A549 (cell line): Measurements from ENCODE around the gene SH3PXD2A. TPM values are rescaled to one million over a fixed set of nuclear protein-coding genes. Genes with fewer than 3 reads are reported as not detected.

Experiments
- ATAC-seq, 2 experiments: fragments of 200-7000 bp in 1 of 2; fragments of >200 bp in 1 of 2; cut with Nextera tagmentation in 1 of 2; cut with Tn5 transposase in 1 of 2; 3 replicates each; pipeline versions ENCODE4 v1.8.0 to v1.9.1; 2018 to 2020; ENCODE audit warnings: mild to moderate bottlenecking in 1 of 2, moderate library complexity in 1 of 2
- CTCF ChIA-PET: fragments of 300-600 bp; sonication (Branson Sonifier 250); formaldehyde crosslinking; extraction: SDS; loops from one replicate; lab custom pipeline; 2021; ENCODE audit warnings: antibody characterized with exemption, inconsistent platforms; lab: Yijun Ruan, JAX
- POLR2A ChIA-PET: fragments of 350-600 bp; formaldehyde crosslinking; extraction: SDS; loops from one replicate; lab custom pipeline; 2021; ENCODE audit warnings: antibody characterized with exemption, inconsistent platforms; lab: Yijun Ruan, JAX
- DNase-seq, 2 experiments: peaks; one replicate each; pipeline versions ENCODE4 v3.0.0 to v3.0.0-alpha.2; 2011 to 2016; ENCODE audit warnings: low read depth in 1 of 2, low spot score in 1 of 2
- FAIRE-seq: peaks from 2 replicates; lab custom pipeline; 2011; peaks lifted over from hg19 to GRCh38; lab: Jason Lieb, UNC
- H3K27ac ChIP-seq, 2 experiments: fragments of >200 bp; sonication (Bioruptor Twin); formaldehyde crosslinking; 3 replicates each; pipeline ENCODE4 v1.5.1; 2016 to 2017
- H3K4me1 ChIP-seq: fragments of >200 bp; sonication (Bioruptor Twin); formaldehyde crosslinking; 3 replicates; pipeline ENCODE4 v1.6.1; 2016
- H3K4me2 ChIP-seq: fragments of >200 bp; sonication (Bioruptor Twin); formaldehyde crosslinking; 3 replicates; pipeline ENCODE4 v1.6.1; 2016
- H3K4me3 ChIP-seq: fragments of >200 bp; sonication (Bioruptor Twin); formaldehyde crosslinking; 3 replicates; pipeline ENCODE4 v1.5.1; 2016
- H3K9me3 ChIP-seq: fragments of >200 bp; sonication (Bioruptor Twin); formaldehyde crosslinking; 3 replicates; pipeline ENCODE4 v1.6.1; 2016
- CEBPB ChIP-seq, 2 experiments: fragments of >200 bp in 1 of 2; sonication (Bioruptor Twin) in 1 of 2; formaldehyde crosslinking in 1 of 2; IDR thresholded peaks; 2 replicates each; pipeline ENCODE4 v1.6.1; 2012 to 2016
- EHMT2 ChIP-seq: fragments of 200-600 bp; sonication (generic); IDR thresholded peaks from 2 replicates; pipeline ENCODE4 v1.6.1; 2016; ENCODE audit warnings: antibody characterized with exemption, low read depth, mild to moderate bottlenecking, moderate library complexity
- EP300 ChIP-seq, 2 experiments: fragments of >200 bp; sonication (Bioruptor Twin); formaldehyde crosslinking; IDR thresholded peaks; 2 replicates in 1 of 2; 3 replicates in 1 of 2; pipeline ENCODE4 v1.6.1; 2016 to 2017
- ESRRA ChIP-seq: fragments of 150-350 bp; IDR thresholded peaks from 2 replicates; pipeline ENCODE4 v1.6.1; 2014; ENCODE audit warnings: mild to moderate bottlenecking, low read length, borderline replicate concordance
- FOSB ChIP-seq: fragments of 250-450 bp; sonication (Bioruptor Pico); IDR thresholded peaks from 2 replicates; pipeline ENCODE4 v1.5.0; 2020; ENCODE audit warnings: mild to moderate bottlenecking, moderate library complexity
- FOSL2 ChIP-seq, 2 experiments: fragments of 450-650 bp in 1 of 2; fragments of >200 bp in 1 of 2; sonication (Bioruptor Twin) in 1 of 2; formaldehyde crosslinking; IDR thresholded peaks; 2 replicates each; pipeline versions ENCODE4 v1.5.0 to v1.6.1; 2016 to 2020; ENCODE audit warnings: mild to moderate bottlenecking in 1 of 2, moderate library complexity in 1 of 2
- FOXS1 ChIP-seq: fragments of 250-450 bp; sonication (Bioruptor Pico); IDR thresholded peaks from 2 replicates; pipeline ENCODE4 v1.5.0; 2020; ENCODE audit warnings: mild to moderate bottlenecking, moderate library complexity
- HEYL ChIP-seq: fragments of 250-450 bp; sonication (Bioruptor Pico); IDR thresholded peaks from 2 replicates; pipeline ENCODE4 v1.8.0; 2021; ENCODE audit warnings: mild to moderate bottlenecking, moderate library complexity
- HOXA7 ChIP-seq: fragments of 250-450 bp; sonication (Bioruptor Pico); IDR thresholded peaks from 2 replicates; pipeline ENCODE4 v1.5.0; 2020; ENCODE audit warnings: mild to moderate bottlenecking, moderate library complexity
- HOXB13 ChIP-seq: fragments of 250-450 bp; sonication (Bioruptor Pico); IDR thresholded peaks from 2 replicates; pipeline ENCODE4 v1.5.0; 2020; ENCODE audit warnings: low read depth, mild to moderate bottlenecking, moderate library complexity
- JUN ChIP-seq, 2 experiments: fragments of >200 bp; sonication (Bioruptor Twin); formaldehyde crosslinking; IDR thresholded peaks; 2 replicates in 1 of 2; 3 replicates in 1 of 2; pipeline ENCODE4 v1.6.1; 2016 to 2017
- KDM5A ChIP-seq: fragments of 200-600 bp; sonication (generic); IDR thresholded peaks from 2 replicates; pipeline ENCODE4 v1.6.1; 2016; ENCODE audit warnings: antibody characterized with exemption, mild to moderate bottlenecking
- MAZ ChIP-seq: fragments of 150-350 bp; IDR thresholded peaks from 2 replicates; pipeline ENCODE4 v1.6.1; 2014; ENCODE audit warnings: antibody characterized with exemption, low read depth, low read length, borderline replicate concordance
- NFE2L2 ChIP-seq: fragments of 150-350 bp; conservative IDR thresholded peaks from 2 replicates; pipeline ENCODE4 v1.6.1; 2014; ENCODE audit warnings: low read length
- NPAS2 ChIP-seq: fragments of 250-450 bp; sonication (Bioruptor Pico); IDR thresholded peaks from 2 replicates; pipeline ENCODE4 v1.8.0; 2022; ENCODE audit warnings: mild to moderate bottlenecking, moderate library complexity, borderline replicate concordance
- POLR2AphosphoS2 ChIP-seq: conservative IDR thresholded peaks from 2 replicates; pipeline ENCODE4 v1.6.1; 2012; ENCODE audit warnings: low read length, improper control_type of control experiment, inconsistent platforms
- RAD21 ChIP-seq, 2 experiments: fragments of >200 bp in 1 of 2; sonication (Bioruptor Twin) in 1 of 2; formaldehyde crosslinking in 1 of 2; IDR thresholded peaks in 1 of 2; conservative IDR thresholded peaks in 1 of 2; 2 replicates in 1 of 2; 3 replicates in 1 of 2; pipeline ENCODE4 v1.6.1; 2012 to 2018; ENCODE audit warnings: inconsistent platforms in 1 of 2
- SMC3 ChIP-seq: fragments of >200 bp; sonication (Bioruptor Twin); formaldehyde crosslinking; IDR thresholded peaks from 3 replicates; pipeline ENCODE4 v1.6.1; 2018; ENCODE audit warnings: inconsistent platforms
- ZFP36 ChIP-seq: fragments of 450-650 bp; IDR thresholded peaks from 2 replicates; pipeline ENCODE4 v1.6.1; 2014; ENCODE audit warnings: borderline replicate concordance; ENCODE audit not compliant: partially characterized antibody
- ZNF302 ChIP-seq: fragments of 250-450 bp; sonication (Bioruptor Pico); IDR thresholded peaks from 2 replicates; pipeline ENCODE4 v1.9.0; 2021; ENCODE audit warnings: inconsistent platforms, mild to moderate bottlenecking, moderate library complexity
- ZSCAN20 ChIP-seq: fragments of 250-450 bp; sonication (Bioruptor Pico); IDR thresholded peaks from 2 replicates; pipeline ENCODE4 v1.8.0; 2022; ENCODE audit warnings: mild to moderate bottlenecking, moderate library complexity
- WGBS: methylation state at CpG from one replicate; pipeline ENCODE4 v1.1.6; 2017; ENCODE audit errors: missing lambda C conversion rate; 5-methylcytosine and 5-hydroxymethylcytosine counted together
- polyA plus RNA-seq, 4 experiments: library from polyadenylated mRNA; depleted of rRNA in 3 of 4; stranded (reverse); fragments of >200 nt; fragmentation: RNase III in 1 of 4; extraction: RNeasy Plus Mini Kit Qiagen cat#74134 plus additional on column Dnase treatment in 1 of 4; gene quantifications; 2 replicates in 3 of 4; 3 replicates in 1 of 4; pipeline ENCODE4 v1.2.3, GENCODE V29; 2011 to 2017
- TF ChIP-seq, protein P1 (sequence below): fragments of 150-350 bp; IDR thresholded peaks from 2 replicates; pipeline ENCODE4 v1.6.1; 2014; ENCODE audit warnings: low read depth, mild to moderate bottlenecking, low read length
- TF ChIP-seq, protein P2 (sequence below): IDR thresholded peaks from 2 replicates; pipeline ENCODE4 v1.6.1; 2012
- TF ChIP-seq, protein P3 (sequence below): IDR thresholded peaks from 2 replicates; pipeline ENCODE4 v1.6.1; 2012
- TF ChIP-seq, protein P4 (sequence below): fragments of >200 bp; sonication (Bioruptor Twin); formaldehyde crosslinking; IDR thresholded peaks from 3 replicates; pipeline ENCODE4 v1.6.1; 2016

Gene SH3PXD2A
- polyA plus RNA-seq, 2 of the 4 experiments (the other 2 are of a cell fraction) = 2.4 to 3.9 TPM

DNA sequence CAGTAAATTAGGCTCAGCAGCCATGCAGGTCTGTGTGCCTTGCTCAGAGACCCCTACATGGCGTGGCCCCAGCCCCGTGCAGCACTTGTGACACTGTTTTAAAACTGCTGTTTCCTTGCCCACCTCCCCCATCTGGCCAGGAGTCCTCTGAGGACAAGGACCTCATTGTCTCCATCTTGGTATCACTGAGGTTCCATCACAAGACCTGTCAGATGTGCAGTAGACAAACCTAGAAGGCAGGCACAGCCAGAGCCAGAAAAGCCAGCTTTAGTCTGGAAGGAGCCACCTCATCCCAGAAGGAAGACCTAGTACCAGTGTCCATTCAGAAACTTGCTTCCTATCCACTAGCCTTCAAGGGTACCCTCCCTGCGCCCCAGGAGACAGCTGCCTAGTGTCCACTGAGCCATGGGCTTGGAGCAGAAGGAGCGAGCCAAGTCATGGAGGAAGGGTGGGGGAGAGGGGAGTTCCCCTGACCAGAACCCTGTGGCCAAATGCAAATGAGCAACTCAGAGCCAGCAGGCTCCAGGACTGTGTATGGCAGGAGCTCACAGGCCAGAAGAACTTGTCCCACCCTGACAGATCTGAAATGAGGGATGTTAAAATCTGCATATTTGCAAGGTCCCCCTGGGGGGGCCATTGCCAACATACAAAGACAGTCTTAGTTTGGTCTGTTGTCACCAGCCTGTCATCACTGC, 176.1 kb downstream of the SH3PXD2A start:
- 76% methylated on average over 4 of the region's 4 CpGs for WGBS
- ATAC-seq (no peak), FAIRE-seq (no peak), DNase-seq (no peak)
- H3K4me2 ChIP-seq = no peak overlapping the region
- H3K9me3 ChIP-seq = no peaks in the 10 kb centered on the region
- ChIA-PET POLR2A (no interaction called here), CTCF (interaction anchor here (0.7 to 3.1 kb wide), 8 partner anchors 8 to 208 kb away, joined by 3 to 13 read pairs (median 6); no protein-coding TSS in a partner anchor)
- H3K27ac ChIP-seq = no peak overlapping the region
- H3K4me1 ChIP-seq = peaks cover 21% of the 10 kb centered on the region
- no peak overlapping the region for H3K4me3 ChIP-seq
- TF ChIP-seq HOXA7 (CRISPR knock-in tag) (no peak), JUN (IDR thresholded peaks at IDR 0.05) (no peak), RAD21 (conservative IDR thresholded peaks at IDR 0.05 in 1 of 2, IDR thresholded peaks at IDR 0.05 in 1 of 2) (no peak), ZFP36 (no peak), HOXB13 (CRISPR knock-in tag) (no peak), SMC3 (no peak)
- TF ChIP-seq, protein P1, sequence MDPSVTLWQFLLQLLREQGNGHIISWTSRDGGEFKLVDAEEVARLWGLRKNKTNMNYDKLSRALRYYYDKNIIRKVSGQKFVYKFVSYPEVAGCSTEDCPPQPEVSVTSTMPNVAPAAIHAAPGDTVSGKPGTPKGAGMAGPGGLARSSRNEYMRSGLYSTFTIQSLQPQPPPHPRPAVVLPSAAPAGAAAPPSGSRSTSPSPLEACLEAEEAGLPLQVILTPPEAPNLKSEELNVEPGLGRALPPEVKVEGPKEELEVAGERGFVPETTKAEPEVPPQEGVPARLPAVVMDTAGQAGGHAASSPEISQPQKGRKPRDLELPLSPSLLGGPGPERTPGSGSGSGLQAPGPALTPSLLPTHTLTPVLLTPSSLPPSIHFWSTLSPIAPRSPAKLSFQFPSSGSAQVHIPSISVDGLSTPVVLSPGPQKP = no peak

DNA sequence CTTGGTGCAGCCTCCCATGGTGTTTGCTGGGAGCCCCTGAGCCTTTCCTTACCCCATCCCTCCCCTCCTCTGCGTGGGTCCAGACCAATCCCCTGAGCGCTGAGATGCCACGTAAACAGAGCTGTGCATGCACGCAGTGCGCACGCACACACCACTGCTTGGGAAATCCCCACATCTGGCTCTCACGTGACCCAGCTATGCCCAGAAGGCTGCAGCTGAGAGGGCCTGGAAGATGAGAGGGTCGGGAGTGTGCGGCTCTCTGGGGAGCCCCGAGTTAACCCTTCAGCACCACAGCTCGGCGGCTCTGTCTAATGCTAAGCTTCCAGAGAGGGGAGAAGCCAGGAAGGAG, 177.2 kb downstream of the SH3PXD2A start:
- ATAC-seq = no peak
- WGBS = 85% methylated on average over 11 of the region's 12 CpGs
- H3K4me3 ChIP-seq = no peak overlapping the region
- ChIA-PET POLR2A (no interaction called here), CTCF (interaction anchor here (1.5 to 3.1 kb wide), 4 partner anchors 9 to 85 kb away, joined by 3 to 13 read pairs (median 10); no protein-coding TSS in a partner anchor)
- FAIRE-seq = no peak
- H3K27ac ChIP-seq = no peak overlapping the region; a peak in 1 of 6 replicates
- no peak for TF ChIP-seq ESRRA
- TF ChIP-seq EHMT2 = no peak
- no peak for TF ChIP-seq FOSL2 (IDR thresholded peaks at IDR 0.05)
- TF ChIP-seq FOSL2 (CRISPR knock-in tag; IDR thresholded peaks at IDR 0.05) = no peak
- TF ChIP-seq RAD21 (conservative IDR thresholded peaks at IDR 0.05 in 1 of 2, IDR thresholded peaks at IDR 0.05 in 1 of 2) = no peak
- no peak for TF ChIP-seq NFE2L2
- no peak for TF ChIP-seq MAZ
- TF ChIP-seq, protein P2, sequence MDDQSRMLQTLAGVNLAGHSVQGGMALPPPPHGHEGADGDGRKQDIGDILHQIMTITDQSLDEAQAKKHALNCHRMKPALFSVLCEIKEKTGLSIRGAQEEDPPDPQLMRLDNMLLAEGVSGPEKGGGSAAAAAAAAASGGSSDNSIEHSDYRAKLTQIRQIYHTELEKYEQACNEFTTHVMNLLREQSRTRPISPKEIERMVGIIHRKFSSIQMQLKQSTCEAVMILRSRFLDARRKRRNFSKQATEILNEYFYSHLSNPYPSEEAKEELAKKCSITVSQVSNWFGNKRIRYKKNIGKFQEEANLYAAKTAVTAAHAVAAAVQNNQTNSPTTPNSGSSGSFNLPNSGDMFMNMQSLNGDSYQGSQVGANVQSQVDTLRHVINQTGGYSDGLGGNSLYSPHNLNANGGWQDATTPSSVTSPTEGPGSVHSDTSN = no peak
- no peak for TF ChIP-seq FOXS1 (CRISPR knock-in tag)
- H3K4me1 ChIP-seq = peaks cover 21% of the 10 kb centered on the region
- no peak for DNase-seq
- H3K9me3 ChIP-seq = no peaks in the 10 kb centered on the region
- H3K4me2 ChIP-seq = no peak overlapping the region

DNA sequence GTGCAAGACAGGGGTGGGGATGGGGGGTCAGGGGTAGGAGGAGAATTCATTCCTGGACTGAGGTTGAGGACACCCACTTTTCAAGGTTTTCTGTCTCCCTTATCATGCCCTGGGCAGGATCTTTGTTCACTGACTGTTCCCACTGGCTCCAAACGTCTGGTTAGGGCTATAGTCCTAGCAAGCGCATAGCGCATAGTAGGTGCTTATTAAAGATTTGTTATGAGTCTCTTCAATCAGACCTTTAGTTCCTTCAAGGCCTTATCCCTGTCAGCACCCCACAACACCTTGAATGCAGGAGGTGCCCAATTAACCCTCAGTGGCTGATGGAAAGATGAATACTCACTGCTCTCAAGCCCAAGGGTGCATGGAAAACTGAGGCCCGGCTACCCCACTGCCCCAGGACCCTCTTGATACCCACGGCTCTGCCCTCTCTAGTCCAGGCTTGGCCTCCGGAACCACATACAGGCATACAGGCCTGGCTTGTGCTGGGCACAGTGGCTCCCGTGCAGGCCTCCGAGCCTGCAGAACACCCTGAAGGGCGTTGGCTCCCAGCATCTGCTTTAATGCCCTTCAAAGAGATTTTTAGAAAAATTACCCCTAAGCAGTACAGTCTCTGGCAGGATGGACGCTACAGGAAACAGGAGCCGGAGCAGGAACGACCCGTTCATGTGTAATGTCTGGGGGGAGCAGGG, 177.7 kb downstream of the SH3PXD2A start:
- no peak for FAIRE-seq
- Histone ChIP-seq H3K4me1 (peaks cover 21% of the 10 kb centered on the region), H3K27ac (peak overlapping the region in 1 of 2 experiments; percentile 14; a peak in 2 of 6 replicates), H3K4me3 (no peak overlapping the region), H3K9me3 (no peaks in the 10 kb centered on the region)
- ATAC-seq = no peak
- no peak for DNase-seq
- TF ChIP-seq NPAS2 (CRISPR knock-in tag) = no peak
- TF ChIP-seq HOXB13 (CRISPR knock-in tag) = no peak
- TF ChIP-seq ZNF302 (CRISPR knock-in tag) = no peak
- no peak for TF ChIP-seq CEBPB (IDR thresholded peaks at IDR 0.05)
- no peak for TF ChIP-seq POLR2AphosphoS2
- TF ChIP-seq HEYL (CRISPR knock-in tag) = no peak
- no peak for TF ChIP-seq ZSCAN20 (CRISPR knock-in tag)
- no peak for TF ChIP-seq FOXS1 (CRISPR knock-in tag)
- TF ChIP-seq, protein P1 = no peak
- TF ChIP-seq EP300 (IDR thresholded peaks at IDR 0.05) = no peak
- no peak for TF ChIP-seq KDM5A
- TF ChIP-seq JUN (IDR thresholded peaks at IDR 0.05) = no peak
- no peak for TF ChIP-seq FOSB
- TF ChIP-seq, protein P3, sequence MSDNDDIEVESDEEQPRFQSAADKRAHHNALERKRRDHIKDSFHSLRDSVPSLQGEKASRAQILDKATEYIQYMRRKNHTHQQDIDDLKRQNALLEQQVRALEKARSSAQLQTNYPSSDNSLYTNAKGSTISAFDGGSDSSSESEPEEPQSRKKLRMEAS = no peak
- TF ChIP-seq, protein P4, sequence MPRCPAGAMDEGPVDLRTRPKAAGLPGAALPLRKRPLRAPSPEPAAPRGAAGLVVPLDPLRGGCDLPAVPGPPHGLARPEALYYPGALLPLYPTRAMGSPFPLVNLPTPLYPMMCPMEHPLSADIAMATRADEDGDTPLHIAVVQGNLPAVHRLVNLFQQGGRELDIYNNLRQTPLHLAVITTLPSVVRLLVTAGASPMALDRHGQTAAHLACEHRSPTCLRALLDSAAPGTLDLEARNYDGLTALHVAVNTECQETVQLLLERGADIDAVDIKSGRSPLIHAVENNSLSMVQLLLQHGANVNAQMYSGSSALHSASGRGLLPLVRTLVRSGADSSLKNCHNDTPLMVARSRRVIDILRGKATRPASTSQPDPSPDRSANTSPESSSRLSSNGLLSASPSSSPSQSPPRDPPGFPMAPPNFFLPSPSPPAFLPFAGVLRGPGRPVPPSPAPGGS = no peak
- TF ChIP-seq, all 56 proteins: peak for 0
- H3K4me2 ChIP-seq = no peak overlapping the region
- CTCF ChIA-PET = interaction anchor here (2.2 to 3.1 kb wide), 2 partner anchors 10 to 79 kb away, joined by 8 to 13 read pairs; no protein-coding TSS in a partner anchor
- WGBS = 84% methylated on average over 12 of the region's 13 CpGs
- POLR2A ChIA-PET = no interaction called here
